ENCODE data around the gene ITPKB.

The ITPKB gene

DNA sequence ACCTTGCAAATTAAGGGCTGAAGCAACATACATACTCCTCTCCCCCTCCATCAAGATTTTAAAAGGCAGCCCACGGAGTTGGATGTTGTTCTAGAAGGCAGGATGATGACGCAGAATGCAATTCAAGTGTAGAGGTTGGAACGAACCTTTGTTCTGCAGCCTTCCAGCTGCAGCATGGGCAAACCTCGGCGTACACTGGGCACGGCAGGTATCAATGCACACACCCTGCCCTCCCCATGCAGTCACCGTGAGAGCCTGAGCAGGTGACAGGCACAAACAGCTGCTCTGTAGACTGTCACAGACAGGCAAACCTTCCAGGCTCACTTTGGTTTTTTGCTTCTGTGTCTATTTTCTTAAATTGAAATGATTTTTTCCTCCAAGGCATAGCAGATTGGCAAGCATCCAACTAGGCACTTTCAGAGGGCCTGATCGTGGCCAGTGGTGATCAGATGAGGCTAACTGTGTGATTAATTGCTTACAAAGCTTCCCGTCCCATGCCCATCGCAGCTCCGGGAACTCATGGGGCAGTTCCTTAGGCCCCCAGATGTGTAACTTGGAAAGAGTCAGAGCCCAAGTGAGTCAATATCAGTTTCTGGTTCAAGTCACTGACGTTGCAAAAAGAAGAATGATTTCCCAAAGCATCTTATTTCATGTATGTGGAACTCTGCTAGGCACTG is 82.3 kb downstream of the ITPKB start:
- no peak for TF ChIP-seq CTCF (IDR thresholded peaks at IDR 0.05)
- Histone ChIP-seq H3K27ac (peak overlapping the region; percentile 32 to 49), H3K4me3 (no peak overlapping the region)
- no peak for DNase-seq (ENCODE audit: low spot score)

GRCh38 chr1:226656201-226656600 is 82.9 kb downstream of the ITPKB start:
- no peak for TF ChIP-seq CTCF (IDR thresholded peaks at IDR 0.05)
- no peak for DNase-seq (ENCODE audit: low spot score)
- peak overlapping the region in 1 of 2 donors; percentile 49 for H3K27ac ChIP-seq
- no peak overlapping the region for H3K4me3 ChIP-seq

- TF ChIP-seq CTCF (IDR thresholded peaks at IDR 0.05): no peak
- H3K27ac ChIP-seq: peak overlapping the region; percentile 24 to 39
- DNase-seq (ENCODE audit: low spot score): no peak
- H3K4me3 ChIP-seq: no peak overlapping the region
These were observed 83.6 kb downstream of the ITPKB start for GRCh38 chr1:226655251-226656163.

DNA sequence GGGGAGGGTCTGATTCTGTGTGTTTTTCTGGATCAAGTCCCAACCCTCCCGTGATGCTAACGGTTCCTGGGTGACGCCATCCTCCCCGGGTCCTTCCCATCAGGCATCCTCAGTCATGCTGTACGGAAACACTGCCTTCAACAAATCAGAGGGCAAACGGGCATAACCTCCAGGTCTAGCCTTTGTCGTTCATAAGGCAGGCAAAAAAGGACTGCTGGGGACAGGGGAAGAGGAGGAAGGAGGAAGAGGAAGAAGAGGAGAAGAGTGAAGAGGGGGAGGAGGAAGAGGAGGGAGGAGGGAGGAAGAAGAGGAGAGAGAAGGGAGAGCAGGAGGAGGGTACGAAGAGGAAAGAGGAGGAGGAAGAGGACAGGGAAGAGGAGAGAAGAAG is 84.4 kb downstream of the ITPKB start:
- peak overlapping the region in 1 of 2 donors; percentile 24 for H3K27ac ChIP-seq
- no peak for TF ChIP-seq CTCF (IDR thresholded peaks at IDR 0.05)
- DNase-seq (ENCODE audit: low spot score): no peak
- H3K4me3 ChIP-seq: no peak overlapping the region

DNA sequence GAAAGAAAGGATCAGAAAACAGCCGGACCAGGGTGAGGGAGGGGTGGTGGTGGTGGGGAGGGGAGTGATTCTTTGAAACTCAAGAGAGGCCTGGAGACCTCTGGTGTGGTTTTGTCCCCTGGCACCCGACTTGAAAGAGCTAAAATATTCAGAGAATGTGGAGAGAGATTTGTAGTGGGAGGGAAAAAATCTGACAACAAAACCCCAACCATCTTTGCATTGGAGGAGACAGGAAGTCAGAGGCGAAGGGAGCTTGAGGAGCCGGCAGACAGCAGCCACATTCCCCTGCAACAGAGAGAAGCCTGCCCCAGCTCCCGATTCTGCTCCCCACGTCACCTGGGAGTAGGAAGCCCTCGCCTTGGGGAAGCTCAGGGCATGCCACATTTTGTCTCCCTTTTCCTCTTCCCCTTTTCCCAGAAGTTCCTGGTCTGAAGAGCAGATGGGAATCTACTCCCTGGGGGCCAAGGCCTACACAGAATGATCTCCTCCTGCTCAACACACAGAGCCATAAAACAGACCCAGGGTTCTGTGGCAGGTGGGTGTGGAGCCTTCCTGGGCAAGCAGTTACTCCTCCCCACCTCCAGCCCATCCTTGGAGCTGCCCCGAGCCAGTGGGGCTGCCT is 84.9 kb downstream of the ITPKB start:
- TF ChIP-seq CTCF (IDR thresholded peaks at IDR 0.05): no peak
- Histone ChIP-seq H3K4me3 (no peak overlapping the region), H3K27ac (peak overlapping the region in 1 of 2 donors; percentile 24)
- DNase-seq (ENCODE audit: low spot score): no peak

DNA sequence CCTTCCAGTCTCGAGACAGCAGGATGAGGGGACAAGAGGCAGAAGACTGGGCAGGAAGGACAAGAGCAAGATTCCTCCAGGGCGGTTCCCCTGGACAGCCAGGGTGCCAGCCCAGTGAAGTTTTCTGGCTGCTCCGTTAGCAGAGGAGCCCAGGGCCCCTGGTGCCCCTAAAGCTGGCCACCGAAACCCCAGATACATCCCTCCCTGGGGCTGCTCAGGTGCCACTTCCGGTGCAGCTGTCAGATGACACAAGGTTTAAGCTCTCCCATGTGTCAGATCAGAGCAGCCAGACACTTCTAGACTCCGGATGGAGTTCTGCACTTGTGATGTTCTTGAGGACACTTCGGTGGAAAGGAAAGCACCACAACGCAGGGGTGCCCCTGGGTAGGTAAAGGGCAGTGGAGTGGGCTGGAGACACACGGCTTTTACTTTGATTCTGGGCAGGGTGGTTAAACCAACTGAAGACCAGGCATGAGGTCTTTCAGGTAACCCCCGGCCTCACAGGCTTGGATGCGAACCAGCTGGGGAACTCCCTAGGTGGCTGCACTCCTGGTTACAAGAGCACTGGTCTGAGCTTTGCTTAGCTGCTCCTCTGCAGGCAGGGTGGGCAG is 85.7 kb downstream of the ITPKB start:
- no peak for DNase-seq (ENCODE audit: low spot score)
- Histone ChIP-seq H3K4me3 (no peak overlapping the region), H3K27ac (peak overlapping the region in 1 of 2 donors; percentile 24)
- TF ChIP-seq CTCF (IDR thresholded peaks at IDR 0.05): no peak

Measured in coronary artery (tissue), 2 donors.